Vagina (tissue), 2 donors: Measurements from ENCODE around the gene GNAZ. TPM values are rescaled to one million over a fixed set of nuclear protein-coding genes. Genes with fewer than 3 reads are reported as not detected.

ENCODE experiments used
- DNase-seq, 2 donors: peaks; one replicate each; pipeline ENCODE4 v3.0.0-alpha.2; 2017; ENCODE audit errors: extremely low spot score in 2 of 2
- H3K27ac ChIP-seq: fragments of 200-600 bp; sonication (generic); one replicate; pipeline ENCODE4 v1.5.1; 2019
- H3K27me3 ChIP-seq: fragments of 200-600 bp; sonication (generic); one replicate; pipeline ENCODE4 v1.5.1; 2019
- H3K36me3 ChIP-seq, 2 donors: fragments of 200-600 bp; sonication (generic); one replicate each; pipeline ENCODE4 v1.5.1; 2017 to 2019
- H3K4me1 ChIP-seq: fragments of 200-600 bp; sonication (generic); one replicate; pipeline ENCODE4 v1.5.1; 2019
- H3K4me3 ChIP-seq, 2 donors: fragments of 200-600 bp; sonication (generic); 1 replicate in 1 of 2; 2 replicates in 1 of 2; pipeline ENCODE4 v1.5.1; 2016 to 2019
- H3K9me3 ChIP-seq: fragments of 200-600 bp; sonication (generic); one replicate; pipeline ENCODE4 v1.5.1; 2019
- CTCF ChIP-seq, 3 experiments: fragments of 450-650 bp in 2 of 3; fragments of 200-600 bp in 1 of 3; sonication (generic) in 1 of 3; IDR thresholded peaks; one replicate each; pipeline ENCODE4 v1.5.1; 2017 to 2019; ENCODE audit warnings: antibody characterized with exemption in 3 of 3, mild to moderate bottlenecking in 2 of 3, moderate library complexity in 2 of 3
- POLR2A ChIP-seq, 2 donors: fragments of 450-650 bp; IDR thresholded peaks; one replicate each; pipeline ENCODE4 v1.6.1; 2017; ENCODE audit warnings: antibody characterized with exemption in 2 of 2, mild to moderate bottlenecking in 2 of 2, moderate library complexity in 2 of 2
- POLR2AphosphoS5 ChIP-seq, 2 donors: sonication (generic); formaldehyde crosslinking; IDR thresholded peaks; one replicate each; pipeline ENCODE4 v1.9.0; 2017; ENCODE audit warnings: antibody characterized with exemption in 2 of 2, mild to moderate bottlenecking in 2 of 2, low read depth in 1 of 2; ENCODE audit not compliant: insufficient read depth in 1 of 2
- intact Hi-C: fragments of 100-400 bp; cut with DNase I; formaldehyde crosslinking; loops from one replicate; pipeline ENCODE4 v1.15.1; 2023
- total RNA-seq: library from RNA; depleted of rRNA; stranded (reverse); fragments of >200 nt; gene quantifications from one replicate; pipeline ENCODE4 v1.2.3, GENCODE V29; 2016

Gene GNAZ
- total RNA-seq, 1 donor from 2014 or later = 11.3 TPM

- no peak for DNase-seq
- Histone ChIP-seq H3K27me3 (no peaks in the 10 kb centered on the region), H3K36me3 (no peaks in the 10 kb centered on the region), H3K4me3 (no peak overlapping the region), H3K27ac (no peak overlapping the region), H3K9me3 (no peaks in the 10 kb centered on the region), H3K4me1 (no peaks in the 10 kb centered on the region)
- TF ChIP-seq CTCF (IDR thresholded peaks at IDR 0.05) = no peak
- TF ChIP-seq POLR2A (IDR thresholded peaks at IDR 0.05) = no peak
- no peak for TF ChIP-seq POLR2AphosphoS5 (IDR thresholded peaks at IDR 0.05; ENCODE audit: insufficient read depth in 1 of 2, low read depth in 1 of 2)
- intact Hi-C loops = no loop called here
These were observed 39.2 kb downstream of the GNAZ start for GRCh38 chr22:23109441-23109978.

- no peak for DNase-seq
- Histone ChIP-seq H3K4me1 (no peaks in the 10 kb centered on the region), H3K9me3 (no peaks in the 10 kb centered on the region)
These were observed 40.0 kb downstream of the GNAZ start for GRCh38 chr22:23110190-23110921.

GRCh38 chr22:23110922-23111527 lies 40.7 kb downstream of the GNAZ start:
- Histone ChIP-seq H3K36me3 (no peaks in the 10 kb centered on the region), H3K4me3 (no peak overlapping the region), H3K4me1 (no peaks in the 10 kb centered on the region), H3K27me3 (no peaks in the 10 kb centered on the region), H3K27ac (no peak overlapping the region), H3K9me3 (no peaks in the 10 kb centered on the region)
- intact Hi-C loops = no loop called here
- no peak for TF ChIP-seq CTCF (IDR thresholded peaks at IDR 0.05)
- no peak for TF ChIP-seq POLR2A (IDR thresholded peaks at IDR 0.05)
- no peak for TF ChIP-seq POLR2AphosphoS5 (IDR thresholded peaks at IDR 0.05; ENCODE audit: insufficient read depth in 1 of 2, low read depth in 1 of 2)
- DNase-seq = no peak

More at GRCh38 chr22:23110190-23110921, 40.0 kb downstream of the GNAZ start:
- intact Hi-C loops = no loop called here
- no peak for TF ChIP-seq POLR2AphosphoS5 (IDR thresholded peaks at IDR 0.05; ENCODE audit: insufficient read depth in 1 of 2, low read depth in 1 of 2)
- TF ChIP-seq POLR2A (IDR thresholded peaks at IDR 0.05) = no peak
- no peak for TF ChIP-seq CTCF (IDR thresholded peaks at IDR 0.05)
- no peaks in the 10 kb centered on the region for H3K27me3 ChIP-seq
- H3K4me3 ChIP-seq = no peak overlapping the region
- no peak overlapping the region for H3K27ac ChIP-seq
- H3K36me3 ChIP-seq = no peaks in the 10 kb centered on the region

- TF ChIP-seq CTCF (IDR thresholded peaks at IDR 0.05) (no peak), POLR2AphosphoS5 (IDR thresholded peaks at IDR 0.05; ENCODE audit: insufficient read depth in 1 of 2, low read depth in 1 of 2) (no peak), POLR2A (IDR thresholded peaks at IDR 0.05) (no peak)
- Histone ChIP-seq H3K9me3 (no peaks in the 10 kb centered on the region), H3K36me3 (no peaks in the 10 kb centered on the region), H3K27me3 (no peaks in the 10 kb centered on the region), H3K4me3 (no peak overlapping the region), H3K27ac (no peak overlapping the region), H3K4me1 (no peaks in the 10 kb centered on the region)
- DNase-seq = no peak
- intact Hi-C loops = no loop called here
These were observed 42.2 kb downstream of the GNAZ start for GRCh38 chr22:23112472-23113012.
